DND-41 (cell line): ENCODE measurements around the gene ZNF521.

Experiments used
- ATAC-seq: fragments of 200-7000 bp; cut with Tn5 transposase; 3 replicates; pipeline ENCODE4 v1.9.1; 2021; ENCODE audit warnings: low read depth; ENCODE audit not compliant: insufficient read depth
- DNase-seq: peaks from one replicate; pipeline ENCODE4 v3.0.0-alpha.2; 2020
- H2AFZ ChIP-seq: 2 replicates; pipeline ENCODE4 v1.6.0; 2012; ENCODE audit warnings: low read depth, low read length
- H3K27ac ChIP-seq: 2 replicates; pipeline ENCODE4 v1.5.1; 2012; ENCODE audit warnings: low read length, inconsistent platforms
- H3K27me3 ChIP-seq: fragments of 200-600 bp; sonication (generic); 2 replicates; pipeline ENCODE4 v1.6.0; 2012; ENCODE audit warnings: low read length, mild to moderate bottlenecking, inconsistent platforms; ENCODE audit not compliant: insufficient read depth, poor library complexity
- H3K36me3 ChIP-seq: 2 replicates; pipeline ENCODE4 v1.5.1; 2012; ENCODE audit warnings: low read length, inconsistent platforms; ENCODE audit not compliant: insufficient read depth
- H3K4me1 ChIP-seq: 2 replicates; pipeline ENCODE4 v1.5.1; 2012; ENCODE audit warnings: mild to moderate bottlenecking, low read length; ENCODE audit not compliant: insufficient read depth
- H3K4me2 ChIP-seq: 2 replicates; pipeline ENCODE4 v1.6.0; 2012; ENCODE audit warnings: mild to moderate bottlenecking, moderate library complexity, low read length, inconsistent platforms; ENCODE audit not compliant: insufficient read depth
- H3K4me3 ChIP-seq, 2 experiments: fragments of 200-600 bp in 1 of 2; shearing (Covaris generic) in 1 of 2; 2 replicates each; pipeline ENCODE4 v1.5.1; 2012 to 2016; ENCODE audit warnings: inconsistent platforms in 2 of 2, low read length in 2 of 2, mild to moderate bottlenecking in 2 of 2, low read depth in 1 of 2, moderate library complexity in 1 of 2
- H3K79me2 ChIP-seq: 2 replicates; pipeline ENCODE4 v1.6.0; 2012; ENCODE audit warnings: low read length, inconsistent platforms; ENCODE audit not compliant: insufficient read depth
- H3K9ac ChIP-seq: 2 replicates; pipeline ENCODE4 v1.6.0; 2012; ENCODE audit warnings: low read depth, mild to moderate bottlenecking, inconsistent platforms, low read length, moderate library complexity
- H3K9me3 ChIP-seq: 2 replicates; pipeline ENCODE4 v1.5.1; 2012; ENCODE audit warnings: low read length, moderate library complexity, mild to moderate bottlenecking, inconsistent platforms; ENCODE audit not compliant: insufficient read depth, severe bottlenecking
- H4K20me1 ChIP-seq: 2 replicates; pipeline ENCODE4 v1.6.0; 2012; ENCODE audit warnings: low read length; ENCODE audit not compliant: insufficient read depth
- EZH2 ChIP-seq: IDR thresholded peaks from 3 replicates; pipeline ENCODE4 v1.6.1; 2012; ENCODE audit warnings: borderline replicate concordance, low read depth, mild to moderate bottlenecking, moderate library complexity, low read length, inconsistent platforms; ENCODE audit not compliant: severe bottlenecking
- TF ChIP-seq, protein P1 (sequence below): IDR thresholded peaks from 2 replicates; pipeline ENCODE4 v1.5.1; 2012; ENCODE audit warnings: borderline replicate concordance, low read length, moderate library complexity, mild to moderate bottlenecking; ENCODE audit not compliant: poor library complexity, severe bottlenecking; ENCODE audit errors: extremely low read depth

Gene ZNF521

DNA sequence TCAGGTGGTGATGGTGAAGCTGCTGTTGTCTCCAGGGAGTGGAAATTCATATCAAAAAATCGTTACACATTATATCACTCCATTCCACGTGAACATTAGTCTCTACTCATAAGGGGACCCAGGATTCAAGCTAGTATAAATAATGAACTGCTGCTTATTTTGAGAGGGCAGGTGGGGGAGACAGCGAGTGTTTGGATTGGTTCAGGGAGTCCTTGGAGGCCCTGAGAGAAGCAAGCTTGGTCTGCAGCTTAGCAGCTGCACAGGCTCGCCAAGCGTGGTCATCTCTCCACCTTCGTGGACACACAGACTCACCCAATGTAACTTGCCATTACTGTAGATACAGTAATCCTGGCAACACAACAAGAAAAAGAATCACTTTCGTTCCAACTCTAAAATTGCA lies 177.6 kb downstream of the ZNF521 start:
- Histone ChIP-seq H3K4me3 (no peak overlapping the region), H3K27me3 (no peaks in the 10 kb centered on the region), H4K20me1 (no peaks in the 10 kb centered on the region), H3K9me3 (no peaks in the 10 kb centered on the region), H3K27ac (no peak overlapping the region), H3K36me3 (no peaks in the 10 kb centered on the region), H3K9ac (no peak overlapping the region), H3K79me2 (no peaks in the 10 kb centered on the region), H3K4me1 (no peaks in the 10 kb centered on the region), H2AFZ (no peak overlapping the region), H3K4me2 (no peak overlapping the region)
- no peak for DNase-seq
- TF ChIP-seq, protein P1, sequence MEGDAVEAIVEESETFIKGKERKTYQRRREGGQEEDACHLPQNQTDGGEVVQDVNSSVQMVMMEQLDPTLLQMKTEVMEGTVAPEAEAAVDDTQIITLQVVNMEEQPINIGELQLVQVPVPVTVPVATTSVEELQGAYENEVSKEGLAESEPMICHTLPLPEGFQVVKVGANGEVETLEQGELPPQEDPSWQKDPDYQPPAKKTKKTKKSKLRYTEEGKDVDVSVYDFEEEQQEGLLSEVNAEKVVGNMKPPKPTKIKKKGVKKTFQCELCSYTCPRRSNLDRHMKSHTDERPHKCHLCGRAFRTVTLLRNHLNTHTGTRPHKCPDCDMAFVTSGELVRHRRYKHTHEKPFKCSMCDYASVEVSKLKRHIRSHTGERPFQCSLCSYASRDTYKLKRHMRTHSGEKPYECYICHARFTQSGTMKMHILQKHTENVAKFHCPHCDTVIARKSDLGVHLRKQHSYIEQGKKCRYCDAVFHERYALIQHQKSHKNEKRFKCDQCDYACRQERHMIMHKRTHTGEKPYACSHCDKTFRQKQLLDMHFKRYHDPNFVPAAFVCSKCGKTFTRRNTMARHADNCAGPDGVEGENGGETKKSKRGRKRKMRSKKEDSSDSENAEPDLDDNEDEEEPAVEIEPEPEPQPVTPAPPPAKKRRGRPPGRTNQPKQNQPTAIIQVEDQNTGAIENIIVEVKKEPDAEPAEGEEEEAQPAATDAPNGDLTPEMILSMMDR, result no peak
- no peak for TF ChIP-seq EZH2
- no peak for ATAC-seq

DNA sequence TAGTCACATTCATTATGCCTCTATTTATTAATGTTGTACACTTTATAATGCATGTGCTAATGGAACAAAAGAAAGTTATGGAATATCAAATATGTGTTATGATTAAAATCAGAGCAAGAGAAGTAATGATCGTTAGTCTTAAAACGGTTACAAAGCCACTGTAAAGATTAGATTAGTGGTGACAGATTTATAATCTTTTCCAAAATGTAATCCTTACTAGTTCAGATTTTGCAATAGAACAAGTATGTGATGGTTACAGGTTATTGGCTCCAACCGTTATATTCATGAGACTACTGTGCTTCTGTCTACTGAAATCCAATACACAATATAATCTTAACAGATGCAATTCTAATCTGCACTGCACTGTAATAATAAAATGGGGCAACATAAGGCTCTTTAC lies 180.6 kb downstream of the ZNF521 start:
- H3K4me3 ChIP-seq, result no peak overlapping the region
- H3K9ac ChIP-seq, result no peak overlapping the region
- H3K4me1 ChIP-seq, result no peaks in the 10 kb centered on the region
- no peaks in the 10 kb centered on the region for H3K79me2 ChIP-seq
- H4K20me1 ChIP-seq, result no peaks in the 10 kb centered on the region
- no peaks in the 10 kb centered on the region for H3K36me3 ChIP-seq
- no peaks in the 10 kb centered on the region for H3K27me3 ChIP-seq
- TF ChIP-seq, protein P1, result no peak
- no peak for TF ChIP-seq EZH2
- no peak overlapping the region for H2AFZ ChIP-seq
- DNase-seq (no peak), ATAC-seq (no peak)
- H3K27ac ChIP-seq, result no peak overlapping the region
- H3K4me2 ChIP-seq, result no peak overlapping the region
- H3K9me3 ChIP-seq, result no peaks in the 10 kb centered on the region

DNA sequence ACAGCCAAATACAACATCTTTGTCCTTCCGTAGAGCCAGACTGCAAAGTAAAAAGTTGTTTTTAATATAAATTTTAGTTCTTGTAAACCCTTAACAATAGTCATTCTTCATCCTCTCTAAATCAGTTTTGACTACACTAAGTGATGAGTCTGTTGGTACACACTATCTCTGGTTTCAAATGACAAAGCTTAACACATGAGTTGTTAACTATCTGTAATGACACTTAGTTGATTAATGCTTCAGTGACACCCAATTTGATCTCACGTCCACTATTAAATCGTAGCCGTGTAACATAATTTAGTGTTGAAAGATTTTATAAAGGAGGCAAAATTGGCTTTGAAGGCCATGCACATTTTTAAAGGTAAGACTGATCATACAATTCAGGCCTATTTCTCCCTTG lies 181.6 kb downstream of the ZNF521 start:
- H3K27me3 ChIP-seq, result peaks cover 4% of the 10 kb centered on the region
- H3K36me3 ChIP-seq, result no peaks in the 10 kb centered on the region
- DNase-seq (no peak), ATAC-seq (no peak)
- H3K4me2 ChIP-seq, result no peak overlapping the region
- H3K27ac ChIP-seq, result no peak overlapping the region
- H3K9me3 ChIP-seq, result no peaks in the 10 kb centered on the region
- no peaks in the 10 kb centered on the region for H4K20me1 ChIP-seq
- no peaks in the 10 kb centered on the region for H3K4me1 ChIP-seq
- TF ChIP-seq, protein P1, result no peak
- no peak for TF ChIP-seq EZH2
- H2AFZ ChIP-seq, result no peak overlapping the region
- no peaks in the 10 kb centered on the region for H3K79me2 ChIP-seq
- H3K4me3 ChIP-seq, result no peak overlapping the region
- H3K9ac ChIP-seq, result no peak overlapping the region

DNA sequence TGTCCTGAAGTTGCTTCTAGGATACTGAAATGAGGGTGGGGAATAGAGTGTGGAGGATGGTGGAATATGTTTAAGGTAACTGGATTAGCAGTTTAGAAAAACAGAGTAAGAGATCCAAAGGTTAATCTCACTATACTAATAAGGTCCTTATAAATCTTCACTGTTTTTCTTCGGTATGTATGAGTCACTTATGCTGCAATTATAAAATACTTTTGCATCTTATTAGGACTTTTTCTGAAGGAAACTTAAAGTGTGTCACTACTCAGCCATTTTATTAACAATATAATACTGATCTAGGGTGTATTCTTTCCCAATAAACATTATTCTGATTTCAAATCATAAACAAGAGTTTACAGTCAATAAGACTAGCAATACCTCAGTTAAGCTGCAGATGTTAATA lies 182.3 kb downstream of the ZNF521 start:
- H4K20me1 ChIP-seq, result no peaks in the 10 kb centered on the region
- TF ChIP-seq, protein P1, result no peak
- no peaks in the 10 kb centered on the region for H3K4me1 ChIP-seq
- DNase-seq (no peak), ATAC-seq (no peak)
- H3K4me2 ChIP-seq, result no peak overlapping the region
- H3K4me3 ChIP-seq, result no peak overlapping the region
- H3K36me3 ChIP-seq, result no peaks in the 10 kb centered on the region
- H2AFZ ChIP-seq, result no peak overlapping the region
- H3K27me3 ChIP-seq, result peaks cover 10% of the 10 kb centered on the region
- no peaks in the 10 kb centered on the region for H3K9me3 ChIP-seq
- H3K9ac ChIP-seq, result no peak overlapping the region
- H3K27ac ChIP-seq, result no peak overlapping the region
- H3K79me2 ChIP-seq, result no peaks in the 10 kb centered on the region
